ENCODE results near the gene RPTOR. TPM values are rescaled to one million over a fixed set of nuclear protein-coding genes. Genes with fewer than 3 reads are reported as not detected.

RPTOR gene
- total RNA-seq, 1 experiment from 2014 or later, result 58.0 TPM

DNA sequence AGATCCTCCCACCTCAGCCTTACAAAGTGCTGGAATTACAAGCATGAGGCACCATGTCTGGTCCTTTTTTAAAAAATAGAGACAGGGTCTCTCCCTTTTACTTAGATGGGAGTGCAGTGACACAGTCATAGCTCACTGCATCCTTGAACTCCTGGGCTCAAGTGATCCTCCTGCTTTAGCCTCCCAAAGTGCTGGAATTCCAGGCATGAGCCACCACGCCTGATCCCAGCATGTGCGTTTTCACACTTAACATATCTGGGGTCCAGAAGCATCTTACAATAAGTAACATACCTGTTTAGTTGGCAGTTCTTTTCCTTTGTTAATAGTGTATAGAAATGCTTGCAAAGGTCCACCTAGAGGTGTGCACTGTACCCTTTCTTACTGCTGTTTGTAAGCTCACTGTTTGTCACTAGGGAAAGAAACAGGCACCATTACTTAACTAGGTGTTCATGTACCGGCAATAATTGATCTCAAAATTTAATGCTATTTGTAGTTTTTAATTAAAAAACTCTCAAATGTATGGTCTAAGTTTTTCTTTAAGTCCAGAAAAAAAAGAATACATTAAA lies 221.7 kb downstream of the RPTOR start:
- intact Hi-C loops (cut with micrococcal nuclease; ENCODE audit: unreplicated experiment), result no loop called here
- ChIA-PET POLR2A (interaction anchor here (0.5 to 0.6 kb wide), 2 partner anchors 151 to 290 kb away, joined by 5 to 7 read pairs; no protein-coding TSS in a partner anchor), CTCF (no interaction called here)
- no TSS peak for BruUV-seq (replicated peaks)
- Histone ChIP-seq H3K27me3 (ENCODE audit: control insufficient read depth, insufficient read depth, low read length) (no peaks in the 10 kb centered on the region), H3K4me1 (ENCODE audit: control insufficient read depth, insufficient read depth, low read length) (peaks cover 5% of the 10 kb centered on the region; the same call in 1 of the 2 replicates), H3K4me3 (ENCODE audit: low read depth in 2 of 2, low read length in 2 of 2) (no peak overlapping the region), H3K36me3 (ENCODE audit: control insufficient read depth, insufficient read depth, low read length) (no peaks in the 10 kb centered on the region), H3K27ac (ENCODE audit: low read length) (no peak overlapping the region), H3K9me3 (ENCODE audit: control insufficient read depth, insufficient read depth, low read depth, low read length) (no peaks in the 10 kb centered on the region)
- TF ChIP-seq TCF7L2 (IDR thresholded peaks at IDR 0.05; ENCODE audit: low read depth, low read length) (no peak), SIN3A (IDR thresholded peaks at IDR 0.05; ENCODE audit: borderline replicate concordance, insufficient read depth, low read depth, low read length) (no peak), POLR2AphosphoS5 (IDR thresholded peaks at IDR 0.05; ENCODE audit: low read depth, low read length) (no peak)
- TF ChIP-seq, protein P1, sequence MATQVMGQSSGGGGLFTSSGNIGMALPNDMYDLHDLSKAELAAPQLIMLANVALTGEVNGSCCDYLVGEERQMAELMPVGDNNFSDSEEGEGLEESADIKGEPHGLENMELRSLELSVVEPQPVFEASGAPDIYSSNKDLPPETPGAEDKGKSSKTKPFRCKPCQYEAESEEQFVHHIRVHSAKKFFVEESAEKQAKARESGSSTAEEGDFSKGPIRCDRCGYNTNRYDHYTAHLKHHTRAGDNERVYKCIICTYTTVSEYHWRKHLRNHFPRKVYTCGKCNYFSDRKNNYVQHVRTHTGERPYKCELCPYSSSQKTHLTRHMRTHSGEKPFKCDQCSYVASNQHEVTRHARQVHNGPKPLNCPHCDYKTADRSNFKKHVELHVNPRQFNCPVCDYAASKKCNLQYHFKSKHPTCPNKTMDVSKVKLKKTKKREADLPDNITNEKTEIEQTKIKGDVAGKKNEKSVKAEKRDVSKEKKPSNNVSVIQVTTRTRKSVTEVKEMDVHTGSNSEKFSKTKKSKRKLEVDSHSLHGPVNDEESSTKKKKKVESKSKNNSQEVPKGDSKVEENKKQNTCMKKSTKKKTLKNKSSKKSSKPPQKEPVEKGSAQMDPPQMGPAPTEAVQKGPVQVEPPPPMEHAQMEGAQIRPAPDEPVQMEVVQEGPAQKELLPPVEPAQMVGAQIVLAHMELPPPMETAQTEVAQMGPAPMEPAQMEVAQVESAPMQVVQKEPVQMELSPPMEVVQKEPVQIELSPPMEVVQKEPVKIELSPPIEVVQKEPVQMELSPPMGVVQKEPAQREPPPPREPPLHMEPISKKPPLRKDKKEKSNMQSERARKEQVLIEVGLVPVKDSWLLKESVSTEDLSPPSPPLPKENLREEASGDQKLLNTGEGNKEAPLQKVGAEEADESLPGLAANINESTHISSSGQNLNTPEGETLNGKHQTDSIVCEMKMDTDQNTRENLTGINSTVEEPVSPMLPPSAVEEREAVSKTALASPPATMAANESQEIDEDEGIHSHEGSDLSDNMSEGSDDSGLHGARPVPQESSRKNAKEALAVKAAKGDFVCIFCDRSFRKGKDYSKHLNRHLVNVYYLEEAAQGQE (IDR thresholded peaks at IDR 0.05; ENCODE audit: insufficient read depth in 1 of 2, low read depth in 2 of 2, low read length in 1 of 2), result no peak
- TF ChIP-seq, protein P2, sequence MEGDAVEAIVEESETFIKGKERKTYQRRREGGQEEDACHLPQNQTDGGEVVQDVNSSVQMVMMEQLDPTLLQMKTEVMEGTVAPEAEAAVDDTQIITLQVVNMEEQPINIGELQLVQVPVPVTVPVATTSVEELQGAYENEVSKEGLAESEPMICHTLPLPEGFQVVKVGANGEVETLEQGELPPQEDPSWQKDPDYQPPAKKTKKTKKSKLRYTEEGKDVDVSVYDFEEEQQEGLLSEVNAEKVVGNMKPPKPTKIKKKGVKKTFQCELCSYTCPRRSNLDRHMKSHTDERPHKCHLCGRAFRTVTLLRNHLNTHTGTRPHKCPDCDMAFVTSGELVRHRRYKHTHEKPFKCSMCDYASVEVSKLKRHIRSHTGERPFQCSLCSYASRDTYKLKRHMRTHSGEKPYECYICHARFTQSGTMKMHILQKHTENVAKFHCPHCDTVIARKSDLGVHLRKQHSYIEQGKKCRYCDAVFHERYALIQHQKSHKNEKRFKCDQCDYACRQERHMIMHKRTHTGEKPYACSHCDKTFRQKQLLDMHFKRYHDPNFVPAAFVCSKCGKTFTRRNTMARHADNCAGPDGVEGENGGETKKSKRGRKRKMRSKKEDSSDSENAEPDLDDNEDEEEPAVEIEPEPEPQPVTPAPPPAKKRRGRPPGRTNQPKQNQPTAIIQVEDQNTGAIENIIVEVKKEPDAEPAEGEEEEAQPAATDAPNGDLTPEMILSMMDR (IDR thresholded peaks at IDR 0.05), result no peak
- in situ Hi-C loops (cut with HindIII; ENCODE audit: low pct_unique_long_range_greater_than_20kb, low sequenced_read_pairs), result no loop called here
- ATAC-seq (no peak), DNase-seq (ENCODE audit: low read depth, low spot score) (no peak)

GRCh38 chr17:80768389-80768788 lies 223.8 kb downstream of the RPTOR start:
- ChIA-PET CTCF (interaction anchor here (1.2 kb wide), 1 partner anchor 12 kb away, joined by 11 read pairs; no protein-coding TSS in a partner anchor), POLR2A (no interaction called here)
- in situ Hi-C loops (cut with HindIII; ENCODE audit: low pct_unique_long_range_greater_than_20kb, low sequenced_read_pairs), result no loop called here
- H3K4me1 ChIP-seq (ENCODE audit: control insufficient read depth, insufficient read depth, low read length), result no peaks in the 10 kb centered on the region
- no peak overlapping the region for H3K27ac ChIP-seq (ENCODE audit: low read length)
- no peak overlapping the region for H3K4me3 ChIP-seq (ENCODE audit: low read depth in 2 of 2, low read length in 2 of 2)
- ATAC-seq (no peak), DNase-seq (ENCODE audit: low read depth, low spot score) (no peak)
- no peaks in the 10 kb centered on the region for H3K9me3 ChIP-seq (ENCODE audit: control insufficient read depth, insufficient read depth, low read depth, low read length)
- TF ChIP-seq, protein P1 (IDR thresholded peaks at IDR 0.05; ENCODE audit: insufficient read depth in 1 of 2, low read depth in 2 of 2, low read length in 1 of 2), result no peak
- TF ChIP-seq SIN3A (IDR thresholded peaks at IDR 0.05; ENCODE audit: borderline replicate concordance, insufficient read depth, low read depth, low read length) (no peak), POLR2AphosphoS5 (IDR thresholded peaks at IDR 0.05; ENCODE audit: low read depth, low read length) (no peak), TCF7L2 (IDR thresholded peaks at IDR 0.05; ENCODE audit: low read depth, low read length) (no peak)
- TF ChIP-seq, protein P2 (IDR thresholded peaks at IDR 0.05), result no peak
- no TSS peak for BruUV-seq (replicated peaks)
- no peaks in the 10 kb centered on the region for H3K27me3 ChIP-seq (ENCODE audit: control insufficient read depth, insufficient read depth, low read length)
- no peaks in the 10 kb centered on the region for H3K36me3 ChIP-seq (ENCODE audit: control insufficient read depth, insufficient read depth, low read length)
- intact Hi-C loops (cut with micrococcal nuclease; ENCODE audit: unreplicated experiment), result no loop called here
